Spleen (tissue), 7 donors: Measurements from ENCODE around the gene UQCC3.

Experiments
- POLR2A ChIP-seq, 3 donors: fragments of 450-650 bp; IDR thresholded peaks; one replicate each; pipeline ENCODE4 v1.5.1; 2017; ENCODE audit warnings: antibody characterized with exemption in 3 of 3, mild to moderate bottlenecking in 1 of 3
- POLR2AphosphoS5 ChIP-seq, 3 donors: sonication (generic); formaldehyde crosslinking; IDR thresholded peaks; one replicate each; pipeline ENCODE4 v1.5.1; 2017; ENCODE audit warnings: antibody characterized with exemption in 3 of 3
- TF ChIP-seq, protein P1 (sequence below), 11 experiments: fragments of 200-600 bp in 7 of 11; fragments of 450-650 bp in 4 of 11; sonication (generic) in 4 of 11; IDR thresholded peaks in 8 of 11; conservative IDR thresholded peaks in 3 of 11; 1 replicate in 7 of 11; 2 replicates in 4 of 11; pipeline versions ENCODE4 v1.4.0 to v1.8.0; 2016 to 2021; ENCODE audit warnings: antibody characterized with exemption in 11 of 11, inconsistent platforms in 4 of 11, mild to moderate bottlenecking in 1 of 11
- donor health status: DM: no; HTN: no; CAD: no; lungs with moderate emphysema.
- donor health status: DM: no; HTN: no; CAD: no.
- donor health status: DM: no; HTN: no; CAD: no.

DNA sequence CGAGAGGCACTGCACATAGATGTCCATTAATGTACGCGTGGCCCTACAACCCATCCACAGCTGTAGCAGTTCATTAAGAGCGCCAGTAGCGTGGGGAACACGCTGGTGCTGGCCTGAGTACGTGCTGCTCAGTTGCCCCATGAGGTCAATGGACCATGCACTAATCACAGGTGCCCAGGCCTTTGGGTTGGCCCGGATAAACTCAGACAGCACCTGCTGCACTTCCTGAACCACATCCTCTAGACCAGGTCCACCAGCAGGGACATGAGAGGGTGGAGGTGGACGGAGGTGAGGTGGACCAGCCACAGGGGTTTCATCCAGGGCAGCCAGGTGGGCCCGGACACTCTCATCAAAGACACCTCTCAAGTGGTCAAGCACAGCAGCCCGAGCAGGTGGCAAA is 22.0 kb upstream of the UQCC3 start:
- TF ChIP-seq, protein P1, sequence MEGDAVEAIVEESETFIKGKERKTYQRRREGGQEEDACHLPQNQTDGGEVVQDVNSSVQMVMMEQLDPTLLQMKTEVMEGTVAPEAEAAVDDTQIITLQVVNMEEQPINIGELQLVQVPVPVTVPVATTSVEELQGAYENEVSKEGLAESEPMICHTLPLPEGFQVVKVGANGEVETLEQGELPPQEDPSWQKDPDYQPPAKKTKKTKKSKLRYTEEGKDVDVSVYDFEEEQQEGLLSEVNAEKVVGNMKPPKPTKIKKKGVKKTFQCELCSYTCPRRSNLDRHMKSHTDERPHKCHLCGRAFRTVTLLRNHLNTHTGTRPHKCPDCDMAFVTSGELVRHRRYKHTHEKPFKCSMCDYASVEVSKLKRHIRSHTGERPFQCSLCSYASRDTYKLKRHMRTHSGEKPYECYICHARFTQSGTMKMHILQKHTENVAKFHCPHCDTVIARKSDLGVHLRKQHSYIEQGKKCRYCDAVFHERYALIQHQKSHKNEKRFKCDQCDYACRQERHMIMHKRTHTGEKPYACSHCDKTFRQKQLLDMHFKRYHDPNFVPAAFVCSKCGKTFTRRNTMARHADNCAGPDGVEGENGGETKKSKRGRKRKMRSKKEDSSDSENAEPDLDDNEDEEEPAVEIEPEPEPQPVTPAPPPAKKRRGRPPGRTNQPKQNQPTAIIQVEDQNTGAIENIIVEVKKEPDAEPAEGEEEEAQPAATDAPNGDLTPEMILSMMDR (IDR thresholded peaks at IDR 0.05 in 8 of 11, conservative IDR thresholded peaks at IDR 0.05 in 3 of 11): no peak
- TF ChIP-seq POLR2A (IDR thresholded peaks at IDR 0.05): no peak
- TF ChIP-seq POLR2AphosphoS5 (IDR thresholded peaks at IDR 0.05): no peak
